AG04450 (cell line): Measurements from ENCODE around the gene MR1. TPM values are rescaled to one million over a fixed set of nuclear protein-coding genes. Genes with fewer than 3 reads are reported as not detected.
A peak's percentile ranks its signal among the peaks of the same experiment; 100 is the strongest.

ENCODE experiments used
- CTCF ChIA-PET: fragments of 300-600, 350-600 bp; formaldehyde crosslinking; extraction: SDS; loops from one replicate; lab custom pipeline; 2022; ENCODE audit warnings: antibody characterized with exemption, inconsistent platforms; lab: Charles Lee
- POLR2A ChIA-PET: fragments of 350-600 bp; formaldehyde crosslinking; extraction: SDS; loops from one replicate; lab custom pipeline; 2021; ENCODE audit warnings: antibody characterized with exemption, inconsistent platforms; lab: Yijun Ruan, JAX
- DNase-seq: peaks from one replicate; pipeline ENCODE4 v3.0.0-alpha.2; 2011; ENCODE audit warnings: low read depth, low spot score
- H3K27ac ChIP-seq: one replicate; pipeline ENCODE4 v1.5.1; 2012; ENCODE audit warnings: low read depth, low read length, control low read depth
- H3K27me3 ChIP-seq: one replicate; pipeline ENCODE4 v1.6.0; 2012; ENCODE audit warnings: low read length; ENCODE audit not compliant: control insufficient read depth, insufficient read depth
- H3K4me3 ChIP-seq: 2 replicates; pipeline ENCODE4 v1.5.1; 2011; ENCODE audit warnings: mild to moderate bottlenecking, low read depth, low read length, control low read depth
- H3K9me3 ChIP-seq: 2 replicates; pipeline ENCODE4 v1.5.1; 2012; ENCODE audit warnings: low read length; ENCODE audit not compliant: control insufficient read depth, insufficient read depth
- polyA plus RNA-seq: library from polyadenylated mRNA; depleted of rRNA; stranded (reverse); fragments of >200 nt; gene quantifications from 2 replicates; pipeline ENCODE4 v1.2.3, GENCODE V29; 2011
- TF ChIP-seq, protein P1 (sequence below): IDR thresholded peaks from 2 replicates; pipeline ENCODE4 v1.5.1; 2011; ENCODE audit warnings: low read depth, low read length, control low read depth, inconsistent platforms

The MR1 gene
- polyA plus RNA-seq, 1 experiment, result 17.2 TPM

GRCh38 chr1:181106022-181106312 is 72.2 kb downstream of the MR1 start:
- DNase-seq, result no peak
- no peaks in the 10 kb centered on the region for H3K27me3 ChIP-seq
- H3K4me3 ChIP-seq, result no peak overlapping the region
- no peaks in the 10 kb centered on the region; the same call in 1 of the 2 replicates for H3K9me3 ChIP-seq
- ChIA-PET POLR2A (interaction anchor here (1.2 to 5.3 kb wide), 5 partner anchors 9 to 30 kb away, joined by 3 to 80 read pairs (median 23); partner anchors contain the start of gene IER5), CTCF (interaction anchor here (1.1 to 3.6 kb wide), 3 partner anchors 15 to 37 kb away, joined by 3 to 29 read pairs (median 4); no protein-coding TSS in a partner anchor)
- H3K27ac ChIP-seq, result peak overlapping the region; percentile 39
- TF ChIP-seq, protein P1, sequence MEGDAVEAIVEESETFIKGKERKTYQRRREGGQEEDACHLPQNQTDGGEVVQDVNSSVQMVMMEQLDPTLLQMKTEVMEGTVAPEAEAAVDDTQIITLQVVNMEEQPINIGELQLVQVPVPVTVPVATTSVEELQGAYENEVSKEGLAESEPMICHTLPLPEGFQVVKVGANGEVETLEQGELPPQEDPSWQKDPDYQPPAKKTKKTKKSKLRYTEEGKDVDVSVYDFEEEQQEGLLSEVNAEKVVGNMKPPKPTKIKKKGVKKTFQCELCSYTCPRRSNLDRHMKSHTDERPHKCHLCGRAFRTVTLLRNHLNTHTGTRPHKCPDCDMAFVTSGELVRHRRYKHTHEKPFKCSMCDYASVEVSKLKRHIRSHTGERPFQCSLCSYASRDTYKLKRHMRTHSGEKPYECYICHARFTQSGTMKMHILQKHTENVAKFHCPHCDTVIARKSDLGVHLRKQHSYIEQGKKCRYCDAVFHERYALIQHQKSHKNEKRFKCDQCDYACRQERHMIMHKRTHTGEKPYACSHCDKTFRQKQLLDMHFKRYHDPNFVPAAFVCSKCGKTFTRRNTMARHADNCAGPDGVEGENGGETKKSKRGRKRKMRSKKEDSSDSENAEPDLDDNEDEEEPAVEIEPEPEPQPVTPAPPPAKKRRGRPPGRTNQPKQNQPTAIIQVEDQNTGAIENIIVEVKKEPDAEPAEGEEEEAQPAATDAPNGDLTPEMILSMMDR, result no peak

- Histone ChIP-seq H3K4me3 (no peak overlapping the region), H3K27ac (no peak overlapping the region), H3K9me3 (no peaks in the 10 kb centered on the region; the same call in 1 of the 2 replicates), H3K27me3 (no peaks in the 10 kb centered on the region)
- TF ChIP-seq, protein P1, result no peak
- POLR2A ChIA-PET, result interaction anchor here (2.4 to 5.3 kb wide), 2 partner anchors 16 to 29 kb away, joined by 23 to 80 read pairs; partner anchors contain the start of gene IER5
- no peak for DNase-seq
- CTCF ChIA-PET, result interaction anchor here (0.9 to 3.6 kb wide), 3 partner anchors 8 to 36 kb away, joined by 3 to 29 read pairs (median 4); no protein-coding TSS in a partner anchor
Observed at GRCh38 chr1:181106479-181106878, 72.7 kb downstream of the MR1 start.

DNA sequence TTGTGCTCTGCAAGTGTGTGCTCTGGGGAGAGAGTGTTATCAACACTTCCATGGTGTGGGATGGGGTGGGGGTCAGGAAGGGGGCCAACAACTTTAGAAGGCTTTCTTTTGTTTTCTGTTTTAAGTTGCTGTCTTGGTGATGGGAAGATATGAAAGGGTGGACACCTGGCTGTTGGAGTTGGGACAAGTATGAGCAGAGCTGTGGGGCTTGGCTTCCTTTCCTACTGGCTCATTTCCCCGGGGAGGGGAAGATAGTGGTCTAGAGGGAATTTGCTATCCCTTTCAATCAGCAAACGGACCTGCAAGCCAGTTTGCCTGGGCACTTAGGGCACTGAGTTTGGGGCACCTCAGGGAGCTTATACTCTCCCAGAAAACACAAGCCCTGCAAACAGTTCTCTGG is 73.9 kb downstream of the MR1 start:
- no peaks in the 10 kb centered on the region; the same call in 1 of the 2 replicates for H3K9me3 ChIP-seq
- no peaks in the 10 kb centered on the region for H3K27me3 ChIP-seq
- CTCF ChIA-PET, result interaction anchor here (2.0 kb wide), 1 partner anchor 34 kb away, joined by 7 read pairs; no protein-coding TSS in a partner anchor
- H3K4me3 ChIP-seq, result no peak overlapping the region
- TF ChIP-seq, protein P1, result no peak
- DNase-seq, result no peak
- no peak overlapping the region for H3K27ac ChIP-seq
- POLR2A ChIA-PET, result interaction anchor here (5.3 kb wide), 1 partner anchor 17 kb away, joined by 80 read pairs; the partner anchor contains the start of gene IER5

GRCh38 chr1:181108304-181108867 is 74.6 kb downstream of the MR1 start:
- POLR2A ChIA-PET, result interaction anchor here (5.3 kb wide), 1 partner anchor 18 kb away, joined by 80 read pairs; the partner anchor contains the start of gene IER5
- no peaks in the 10 kb centered on the region; the same call in 1 of the 2 replicates for H3K9me3 ChIP-seq
- CTCF ChIA-PET, result interaction anchor here (2.0 kb wide), 1 partner anchor 33 kb away, joined by 7 read pairs; no protein-coding TSS in a partner anchor
- no peak for DNase-seq
- H3K27me3 ChIP-seq, result no peaks in the 10 kb centered on the region
- TF ChIP-seq, protein P1, result no peak
- H3K27ac ChIP-seq, result no peak overlapping the region
- no peak overlapping the region for H3K4me3 ChIP-seq

- TF ChIP-seq, protein P1, result no peak
- Histone ChIP-seq H3K27me3 (no peaks in the 10 kb centered on the region), H3K27ac (no peak overlapping the region), H3K9me3 (no peaks in the 10 kb centered on the region), H3K4me3 (no peak overlapping the region)
- ChIA-PET POLR2A (interaction anchor here (1.1 to 1.5 kb wide), 2 partner anchors 13 to 26 kb away, joined by 3 read pairs; no protein-coding TSS in a partner anchor), CTCF (interaction anchor here (0.8 to 2.2 kb wide), 2 partner anchors 9 to 32 kb away, joined by 3 to 9 read pairs; no protein-coding TSS in a partner anchor)
- no peak for DNase-seq
Observed at GRCh38 chr1:181110013-181110412, 76.2 kb downstream of the MR1 start.
